Kasumi-1 (cell line): ENCODE data around the gene SREBF1.

Experiments used
- DNase-seq, 2 experiments: peaks; one replicate each; lab custom pipeline; 2025; lab: John Stamatoyannopoulos, UW

Gene SREBF1

GRCh38 chr17:17795946-17796786 lies 40.6 kb downstream of the SREBF1 start:
- no peak for DNase-seq

DNA sequence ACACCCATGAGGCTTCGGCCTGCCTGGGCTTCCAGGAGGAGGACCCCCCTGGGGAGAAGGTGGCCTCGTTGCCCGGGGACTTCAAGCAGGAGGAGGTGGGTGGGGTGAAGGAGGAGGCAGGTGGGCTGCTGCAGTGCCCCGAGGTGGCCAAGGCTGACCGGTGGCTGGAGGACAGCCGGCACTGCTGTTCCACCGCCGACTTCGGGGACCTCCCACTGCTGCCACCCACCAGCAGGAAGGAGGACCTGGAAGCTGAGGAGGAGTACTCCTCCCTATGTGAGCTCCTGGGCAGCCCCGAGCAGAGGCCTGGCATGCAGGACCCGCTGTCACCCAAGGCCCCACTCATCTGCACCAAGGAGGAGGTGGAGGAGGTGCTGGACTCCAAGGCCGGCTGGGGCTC lies 41.5 kb downstream of the SREBF1 start:
- no peak for DNase-seq

DNA sequence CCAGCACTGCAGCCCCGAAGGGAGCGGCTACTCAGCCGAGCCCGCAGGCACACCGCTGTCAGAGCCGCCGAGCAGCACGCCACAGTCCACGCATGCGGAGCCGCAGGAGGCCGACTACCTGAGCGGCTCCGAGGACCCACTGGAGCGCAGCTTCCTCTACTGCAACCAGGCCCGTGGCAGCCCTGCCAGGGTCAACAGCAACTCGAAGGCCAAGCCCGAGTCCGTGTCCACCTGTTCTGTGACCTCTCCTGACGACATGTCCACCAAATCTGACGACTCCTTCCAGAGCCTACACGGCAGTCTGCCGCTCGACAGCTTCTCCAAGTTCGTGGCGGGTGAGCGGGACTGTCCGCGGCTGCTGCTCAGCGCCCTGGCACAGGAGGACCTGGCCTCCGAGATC lies 42.4 kb downstream of the SREBF1 start:
- no peak for DNase-seq

DNA sequence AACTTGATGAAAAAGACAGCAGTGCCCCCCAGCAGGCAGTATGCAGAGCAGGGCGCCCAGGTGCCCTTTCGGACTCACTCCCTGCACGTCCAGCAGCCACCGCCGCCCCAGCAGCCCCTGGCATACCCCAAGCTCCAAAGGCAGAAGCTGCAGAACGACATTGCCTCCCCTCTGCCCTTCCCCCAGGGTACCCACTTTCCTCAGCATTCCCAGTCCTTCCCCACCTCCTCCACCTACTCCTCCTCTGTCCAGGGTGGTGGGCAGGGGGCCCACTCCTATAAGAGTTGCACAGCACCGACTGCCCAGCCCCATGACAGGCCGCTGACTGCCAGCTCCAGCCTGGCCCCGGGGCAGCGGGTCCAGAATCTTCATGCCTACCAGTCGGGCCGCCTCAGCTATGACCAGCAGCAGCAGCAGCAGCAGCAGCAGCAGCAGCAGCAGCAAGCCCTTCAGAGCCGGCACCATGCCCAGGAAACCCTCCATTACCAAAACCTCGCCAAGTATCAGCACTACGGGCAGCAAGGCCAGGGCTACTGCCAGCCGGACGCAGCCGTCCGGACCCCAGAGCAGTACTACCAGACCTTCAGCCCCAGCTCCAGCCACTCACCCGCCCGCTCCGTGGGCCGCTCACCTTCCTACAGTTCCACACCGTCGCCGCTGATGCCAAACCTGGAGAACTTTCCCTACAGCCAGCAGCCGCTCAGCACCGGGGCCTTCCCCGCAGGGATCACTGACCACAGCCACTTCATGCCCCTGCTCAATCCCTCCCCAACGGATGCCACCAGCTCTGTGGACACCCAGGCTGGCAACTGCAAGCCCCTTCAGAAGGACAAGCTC lies 43.2 kb downstream of the SREBF1 start:
- no peak for DNase-seq

GRCh38 chr17:17792551-17793377 lies 44.0 kb downstream of the SREBF1 start:
- DNase-seq, result no peak

DNA sequence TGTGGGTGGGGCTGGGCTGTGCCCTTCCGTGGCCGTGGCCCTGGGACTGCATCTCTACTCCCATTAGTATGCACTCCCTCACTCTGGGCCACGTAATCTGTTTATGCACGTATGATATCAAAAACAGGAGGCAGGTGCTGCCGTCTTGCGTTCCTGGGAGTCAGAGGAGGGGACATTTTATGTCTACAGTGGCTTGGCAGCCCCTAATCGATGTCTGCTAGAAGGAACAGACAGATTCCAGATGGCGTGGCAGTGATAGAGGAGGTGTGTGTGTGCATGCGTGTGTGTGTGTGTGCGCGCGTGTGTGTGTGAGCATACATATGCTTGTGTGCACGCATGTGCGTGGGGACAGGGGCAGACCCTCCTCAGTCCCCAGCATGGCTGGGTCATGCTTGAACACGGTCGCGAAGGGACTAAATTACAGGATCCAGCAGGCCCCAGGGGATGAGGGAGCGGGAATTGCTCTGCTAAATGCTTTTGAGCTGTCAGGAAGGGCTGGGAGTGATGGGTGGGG lies 44.7 kb downstream of the SREBF1 start:
- no peak for DNase-seq

DNA sequence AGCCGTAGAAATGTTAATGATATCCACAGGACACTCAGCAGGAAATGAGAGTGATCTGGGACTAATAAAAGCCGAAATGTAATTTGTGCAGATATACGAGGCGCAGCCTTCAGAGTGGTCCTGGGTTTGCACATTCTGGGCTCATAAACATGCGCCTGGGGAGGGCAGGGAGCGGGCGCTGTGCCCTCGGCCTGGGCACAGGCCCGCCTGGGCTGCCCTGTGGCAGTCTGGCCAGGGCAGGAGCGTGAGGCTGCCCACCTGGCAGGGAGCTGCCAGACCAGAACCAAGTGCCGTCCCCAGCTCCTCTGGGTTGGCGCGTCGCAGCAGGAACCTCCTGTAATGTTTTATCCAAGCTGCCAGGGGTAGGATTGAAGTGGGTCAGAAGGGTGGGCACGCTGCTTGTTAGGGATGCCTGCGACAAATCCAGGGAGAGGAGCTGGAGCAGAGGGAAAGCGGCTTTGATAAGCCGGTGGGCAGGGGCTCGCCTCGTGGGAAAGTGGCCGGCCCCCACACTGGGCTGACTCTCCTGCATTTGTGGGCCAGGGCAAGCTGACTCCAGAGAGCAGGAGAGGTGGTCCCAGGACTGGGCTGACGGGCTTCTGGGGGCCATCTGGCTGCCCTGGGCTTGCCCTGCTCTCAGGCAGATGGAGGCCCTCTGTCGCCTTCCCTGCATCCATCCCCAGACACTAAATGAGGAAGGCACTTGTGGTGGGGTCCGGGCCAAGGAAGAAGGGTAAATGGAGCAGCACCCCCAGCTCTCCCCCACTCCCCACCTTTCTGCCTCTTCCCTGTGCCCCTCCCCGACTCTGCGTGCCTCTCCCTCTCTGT lies 45.9 kb downstream of the SREBF1 start:
- no peak for DNase-seq

DNA sequence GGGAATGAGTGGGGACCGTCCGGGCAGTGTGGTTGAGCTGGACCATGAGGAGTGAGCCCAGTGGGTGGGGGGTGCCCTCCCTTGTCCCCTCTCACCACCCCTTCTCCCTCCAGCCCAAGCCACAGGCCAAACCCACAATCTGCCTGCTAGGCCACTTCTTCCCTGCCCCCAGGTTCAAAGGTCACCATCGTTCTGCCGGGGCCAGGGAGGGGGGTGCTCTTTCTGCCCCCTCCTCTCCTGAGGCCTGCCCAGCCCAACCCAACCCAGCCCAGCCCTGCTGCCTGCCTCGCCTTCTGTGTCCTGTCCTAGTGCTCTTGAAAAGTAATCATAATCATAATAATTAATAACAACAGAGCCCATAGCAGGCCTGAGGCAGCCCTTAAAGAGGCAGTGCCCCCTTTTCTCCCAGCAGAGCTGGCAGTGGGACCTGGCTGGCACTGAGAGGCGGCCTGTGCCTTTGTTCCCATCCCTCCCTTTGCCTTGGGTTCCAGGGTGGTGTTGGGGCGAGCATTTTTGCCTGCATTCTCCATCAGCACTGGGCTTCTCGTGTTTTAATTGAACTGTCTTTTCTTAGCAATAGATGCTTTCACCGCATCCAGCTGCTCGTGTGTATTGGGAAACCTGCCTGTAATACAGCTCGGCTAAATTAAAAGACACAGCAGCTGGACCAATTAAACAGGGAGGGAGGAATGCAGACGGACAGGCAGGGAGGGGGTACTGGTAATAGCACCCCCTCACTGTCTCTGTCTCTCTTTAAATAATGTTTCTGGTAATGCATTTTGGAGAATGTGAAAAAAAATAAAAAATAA lies 46.8 kb downstream of the SREBF1 start:
- no peak for DNase-seq

DNA sequence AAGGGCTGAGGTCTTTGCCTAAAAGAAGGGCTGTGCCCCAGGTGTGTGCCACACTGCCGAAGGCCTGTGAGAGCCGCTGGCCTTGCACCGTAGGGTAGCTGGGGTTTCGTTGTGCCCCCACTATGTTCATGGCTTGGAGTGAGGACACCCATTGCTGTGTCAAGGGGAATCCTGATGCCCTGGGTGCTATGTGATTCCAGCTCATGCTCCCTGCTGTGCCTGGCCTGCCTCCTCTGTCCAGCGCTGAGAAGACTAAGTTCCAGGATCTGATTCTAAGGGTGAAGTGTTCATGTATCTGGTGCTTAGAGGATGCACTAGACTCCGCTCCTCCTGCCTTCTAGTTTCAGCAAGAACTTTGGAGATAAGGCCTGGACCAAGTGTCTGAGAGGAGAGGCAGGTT lies 47.4 kb downstream of the SREBF1 start:
- DNase-seq, result no peak

DNA sequence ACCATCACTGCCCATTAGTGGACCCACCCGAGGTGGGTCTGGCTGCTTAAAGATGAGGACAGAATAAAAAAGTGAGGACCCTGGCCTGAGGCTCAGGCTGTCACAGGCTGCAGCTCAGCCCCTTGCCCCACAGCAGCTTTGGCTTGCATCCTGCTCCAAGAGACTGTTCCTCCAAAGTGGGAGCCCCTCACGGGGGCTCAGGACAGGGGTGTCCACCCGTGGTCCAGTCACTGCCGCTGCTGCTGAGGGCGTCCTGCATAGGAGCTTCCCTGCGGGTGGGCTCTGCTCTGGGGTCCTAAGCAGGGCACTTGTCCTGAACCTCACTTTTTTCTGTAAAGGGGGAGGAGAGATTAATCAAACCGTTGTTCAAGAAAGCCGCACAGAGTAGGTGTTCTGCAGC lies 47.8 kb downstream of the SREBF1 start:
- no peak for DNase-seq

GRCh38 chr17:17787568-17787967 lies 49.2 kb downstream of the SREBF1 start:
- no peak for DNase-seq

DNA sequence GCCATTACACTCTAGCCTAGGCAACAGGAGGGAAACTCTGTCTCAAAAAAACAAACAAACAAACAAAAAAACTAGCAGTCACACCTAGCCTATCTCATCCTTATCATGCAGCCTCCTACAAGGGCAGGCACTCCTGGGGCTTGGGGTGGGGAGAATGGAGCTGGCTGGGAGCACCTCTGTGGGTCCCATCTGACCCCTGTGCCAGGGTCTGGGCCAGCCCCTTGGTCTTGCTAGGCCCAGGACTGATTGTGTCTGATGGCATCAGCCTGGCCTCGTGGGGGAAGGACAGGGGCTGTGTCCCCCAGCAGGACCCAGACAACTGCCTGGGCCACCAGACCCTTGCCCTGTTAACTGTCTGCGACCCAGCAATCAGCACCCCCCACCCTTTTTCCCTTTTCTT lies 49.8 kb downstream of the SREBF1 start:
- DNase-seq, result no peak

DNA sequence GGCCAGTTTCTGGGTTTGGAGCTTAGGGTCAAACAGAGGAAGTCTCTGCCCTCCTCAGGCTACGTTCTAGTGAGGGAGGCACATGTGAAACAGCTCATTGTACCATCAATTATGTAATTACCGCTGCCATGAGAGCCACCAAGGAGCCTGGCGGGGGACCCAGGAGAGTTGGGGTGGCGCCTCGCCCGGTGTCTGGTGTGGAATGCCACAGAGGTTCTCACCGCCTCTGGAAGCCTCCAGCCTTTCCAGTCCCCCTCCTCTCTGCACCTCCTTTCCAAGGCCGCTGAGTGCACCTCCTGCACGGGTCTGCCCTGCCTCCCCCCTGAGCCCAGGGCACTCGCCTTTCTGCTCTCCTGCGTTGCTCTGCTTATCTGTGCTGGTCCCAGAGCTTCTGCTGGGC lies 51.4 kb downstream of the SREBF1 start:
- DNase-seq, result no peak

DNA sequence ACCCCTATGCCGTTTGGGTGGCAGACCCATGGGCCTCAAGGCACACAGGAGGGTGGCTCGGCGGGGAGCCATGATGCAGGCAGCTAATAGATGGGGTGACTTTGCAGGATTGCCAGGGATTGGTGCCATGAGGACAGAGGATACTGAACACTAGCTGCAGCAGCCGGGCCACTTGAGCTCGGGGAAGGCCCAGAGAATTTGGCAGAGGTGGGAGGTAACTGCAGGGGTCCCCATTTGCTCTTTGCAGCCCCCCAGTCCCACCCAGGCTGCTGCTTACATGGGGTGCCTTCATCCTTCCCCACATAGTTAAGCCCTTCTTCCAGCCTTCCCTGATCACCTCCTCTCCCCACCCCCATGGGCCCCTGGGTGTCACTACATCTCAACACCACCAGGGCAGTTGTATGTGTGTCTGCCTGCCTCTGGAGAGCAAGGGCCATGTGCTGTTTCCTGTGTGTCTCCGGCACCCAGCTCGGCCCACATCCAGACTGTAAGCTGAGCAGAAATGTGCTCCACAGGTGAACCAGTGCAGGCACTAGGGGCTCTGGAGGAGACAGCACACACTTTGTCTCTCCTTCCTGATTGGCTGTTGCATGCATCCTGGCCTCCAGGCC lies 52.0 kb downstream of the SREBF1 start:
- DNase-seq, result peak in 1 of 2 experiments; percentile 7

DNA sequence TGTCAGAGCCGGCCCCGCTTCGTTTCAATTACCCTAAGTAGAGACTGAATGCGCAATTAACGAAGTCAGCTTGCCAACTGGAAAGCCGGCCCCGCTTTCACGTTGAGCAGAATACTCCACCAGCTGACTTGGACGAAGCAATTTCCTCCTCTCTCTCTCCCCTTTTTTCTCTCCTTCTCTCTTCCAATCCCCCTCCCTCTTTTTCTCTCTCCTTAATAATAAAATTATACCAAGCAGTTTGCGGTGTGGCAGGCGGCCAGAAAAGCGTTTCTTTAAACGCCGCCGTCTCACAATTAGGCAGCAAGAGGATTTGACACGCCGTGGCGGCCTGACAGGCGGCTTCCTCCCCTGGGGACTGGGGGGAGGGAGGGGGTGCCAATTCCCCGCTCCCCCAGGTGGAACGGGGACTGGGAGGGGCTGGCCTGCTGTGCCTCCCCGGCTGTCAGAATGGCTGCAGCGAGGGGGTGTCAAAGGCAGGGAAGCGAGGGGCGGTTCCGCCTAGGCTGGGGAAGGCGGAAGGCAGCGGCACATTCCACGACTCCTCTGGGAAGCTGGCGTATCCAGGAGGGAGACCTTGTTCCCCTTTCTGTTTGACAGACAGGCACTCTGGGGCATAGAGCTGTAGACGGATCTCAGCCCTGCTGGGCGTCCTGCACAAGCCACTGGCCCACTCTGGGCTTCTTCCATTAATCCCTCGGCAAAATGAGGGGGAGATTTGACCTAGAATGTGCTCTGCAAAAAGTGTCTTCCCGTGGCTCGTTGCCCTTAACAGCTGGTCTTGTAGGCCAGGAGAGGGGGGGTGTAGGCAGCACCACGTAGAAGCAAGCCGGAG lies 52.7 kb downstream of the SREBF1 start:
- no peak for DNase-seq

DNA sequence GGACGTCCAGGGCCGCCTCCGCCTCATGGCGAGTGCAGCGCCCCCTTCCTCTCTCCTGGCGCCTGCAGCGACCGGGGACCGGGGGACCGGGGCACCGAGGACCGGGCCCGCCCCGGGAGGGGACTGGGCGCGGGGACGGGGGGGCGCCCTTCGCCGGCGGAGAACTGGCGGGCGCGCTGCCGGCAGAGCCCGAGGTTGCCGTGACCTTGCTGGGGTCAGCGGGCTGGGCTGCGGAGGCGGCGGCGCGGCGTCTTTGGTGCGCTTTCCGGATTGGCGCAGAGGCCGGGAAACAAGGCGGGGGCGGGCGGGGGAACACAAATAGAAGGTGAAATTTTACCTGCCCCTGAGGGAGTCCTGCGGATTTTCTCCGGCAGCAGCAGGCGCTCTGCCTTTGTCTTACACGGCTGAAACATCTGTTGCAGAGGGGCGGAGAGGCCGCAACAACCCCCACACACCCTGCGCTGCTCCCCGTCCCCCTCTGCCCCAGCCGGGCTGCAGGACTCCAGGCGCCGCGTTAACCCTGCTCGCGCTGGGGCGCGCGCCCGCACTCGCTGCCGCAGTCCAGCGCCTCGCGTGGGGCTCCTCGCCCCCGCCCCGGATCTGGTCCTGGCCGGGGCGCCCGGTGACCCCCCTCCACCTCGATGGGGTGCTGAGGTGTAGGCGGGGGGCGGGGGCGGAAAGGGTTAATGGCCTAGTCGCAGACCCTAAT lies 53.5 kb downstream of the SREBF1 start:
- DNase-seq, result no peak

DNA sequence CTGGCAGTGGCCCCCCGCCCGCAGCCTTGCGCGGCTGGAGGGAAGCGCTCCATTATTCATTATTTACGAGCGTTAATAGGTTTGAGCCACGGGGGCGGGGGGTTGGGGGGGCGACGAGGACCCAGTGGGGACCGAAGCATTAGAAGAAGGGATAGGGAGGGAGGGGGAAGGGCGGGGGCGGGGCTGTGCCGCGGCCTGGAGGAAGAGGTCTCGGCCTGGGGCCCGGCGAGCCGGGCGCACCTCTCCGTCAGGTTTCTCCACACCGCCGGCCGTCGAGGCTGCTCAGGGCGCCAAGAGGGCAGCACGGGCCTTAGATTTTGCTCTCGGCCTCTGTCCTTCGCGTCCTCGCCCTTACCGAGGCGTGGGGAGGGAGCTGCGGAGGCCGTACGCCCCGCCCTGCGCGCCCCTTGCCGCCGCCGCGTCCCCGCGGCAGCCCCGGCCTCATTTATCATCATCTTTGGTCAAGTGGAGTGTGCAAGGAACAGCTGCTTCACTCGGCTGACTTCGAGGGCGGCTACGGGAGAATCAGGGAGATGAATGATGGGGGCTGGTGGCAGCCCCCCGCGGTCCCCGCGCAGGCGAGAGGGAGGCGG lies 54.2 kb downstream of the SREBF1 start:
- no peak for DNase-seq
